GM12878 (cell line): ENCODE measurements around the gene ACSL1.

Source experiments
- ATF7 ChIP-seq: fragments of 450-650 bp; IDR thresholded peaks from 2 replicates; pipeline ENCODE4 v1.6.1; 2016; ENCODE audit warnings: low read depth, mild to moderate bottlenecking
- CTCF ChIP-seq, 3 experiments: IDR thresholded peaks in 2 of 3; conservative IDR thresholded peaks in 1 of 3; 2 replicates each; pipeline ENCODE4 v1.5.1; 2011; ENCODE audit warnings: low read depth in 3 of 3, low read length in 3 of 3, mild to moderate bottlenecking in 3 of 3, control low read depth in 2 of 3, moderate library complexity in 2 of 3, inconsistent platforms in 1 of 3, mixed read lengths in 1 of 3; ENCODE audit not compliant: control insufficient read depth in 2 of 3, insufficient read depth in 1 of 3; ENCODE audit errors: extremely low read depth in 1 of 3
- EZH2 ChIP-seq: IDR thresholded peaks from 2 replicates; pipeline ENCODE4 v1.6.1; 2012; ENCODE audit warnings: low read depth, mild to moderate bottlenecking, control low read depth, inconsistent platforms, low read length, borderline replicate concordance; ENCODE audit not compliant: control insufficient read depth
- MYC ChIP-seq: IDR thresholded peaks from 2 replicates; pipeline ENCODE4 v1.6.1; 2011; ENCODE audit warnings: mild to moderate bottlenecking, low read length, moderate library complexity, inconsistent platforms; ENCODE audit not compliant: insufficient read depth, insufficient replicate concordance, insufficient read length, severe bottlenecking
- NRF1 ChIP-seq: conservative IDR thresholded peaks from 2 replicates; pipeline ENCODE4 v1.6.1; 2011; ENCODE audit warnings: mild to moderate bottlenecking, low read depth, low read length, improper control_type of control experiment
- POLR2A ChIP-seq: IDR thresholded peaks from 2 replicates; pipeline ENCODE4 v1.6.1; 2011; ENCODE audit warnings: low read depth, mild to moderate bottlenecking, low read length
- ZNF24 ChIP-seq: fragments of 450-650 bp; IDR thresholded peaks from 2 replicates; pipeline ENCODE4 v1.6.1; 2017; ENCODE audit warnings: antibody characterized with exemption, mild to moderate bottlenecking
- TF ChIP-seq, protein P1 (sequence below): fragments of 450-650 bp; IDR thresholded peaks from 2 replicates; pipeline ENCODE4 v1.6.1; 2014; ENCODE audit warnings: mild to moderate bottlenecking

DNA sequence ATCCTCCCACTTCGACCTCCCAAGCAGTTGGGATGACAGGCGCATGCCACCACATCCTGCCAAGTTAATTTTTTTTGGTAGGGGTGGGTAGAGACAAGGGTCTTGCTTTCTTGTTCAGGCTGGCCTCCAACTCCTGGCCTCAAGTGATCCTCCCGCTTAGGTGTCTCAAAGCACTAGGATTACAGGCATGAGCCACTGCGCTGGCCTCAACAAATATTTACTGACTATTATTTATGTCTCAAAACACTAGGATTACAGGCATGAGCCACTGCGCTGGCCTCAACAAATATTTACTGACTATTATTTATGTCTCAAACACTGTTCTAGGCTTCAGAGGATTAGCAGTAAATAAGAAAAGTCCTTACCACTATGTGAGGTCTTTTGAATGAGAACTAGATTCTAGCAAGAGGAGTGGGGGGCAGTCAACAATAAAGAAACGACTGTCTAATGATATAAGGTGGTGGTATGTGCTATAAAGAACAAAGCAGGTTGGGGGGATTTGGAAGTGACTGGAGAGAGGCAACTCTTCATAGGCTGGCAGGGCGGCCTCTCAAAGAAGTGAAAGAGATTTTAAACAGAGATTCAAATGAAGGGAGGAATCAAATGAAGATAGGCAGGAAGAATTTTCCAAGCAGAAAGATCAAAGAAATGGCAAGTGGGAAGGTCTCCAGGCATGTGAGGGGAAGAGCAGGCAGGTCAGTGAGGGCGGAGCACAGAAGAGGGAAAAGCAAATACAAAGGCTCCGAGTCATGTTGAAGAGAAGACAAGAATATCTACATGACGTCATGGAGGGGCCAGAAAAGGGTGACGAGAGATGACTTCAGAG, 12.7 kb upstream of the ACSL1 start:
- TF ChIP-seq EZH2 = no peak
- no peak for TF ChIP-seq CTCF (IDR thresholded peaks at IDR 0.05 in 2 of 3, conservative IDR thresholded peaks at IDR 0.05 in 1 of 3; ENCODE audit: control insufficient read depth in 2 of 3, extremely low read depth in 1 of 3, insufficient read depth in 1 of 3, low read depth in 3 of 3, low read length in 3 of 3)
- TF ChIP-seq ZNF24 = no peak
- TF ChIP-seq, protein P1, sequence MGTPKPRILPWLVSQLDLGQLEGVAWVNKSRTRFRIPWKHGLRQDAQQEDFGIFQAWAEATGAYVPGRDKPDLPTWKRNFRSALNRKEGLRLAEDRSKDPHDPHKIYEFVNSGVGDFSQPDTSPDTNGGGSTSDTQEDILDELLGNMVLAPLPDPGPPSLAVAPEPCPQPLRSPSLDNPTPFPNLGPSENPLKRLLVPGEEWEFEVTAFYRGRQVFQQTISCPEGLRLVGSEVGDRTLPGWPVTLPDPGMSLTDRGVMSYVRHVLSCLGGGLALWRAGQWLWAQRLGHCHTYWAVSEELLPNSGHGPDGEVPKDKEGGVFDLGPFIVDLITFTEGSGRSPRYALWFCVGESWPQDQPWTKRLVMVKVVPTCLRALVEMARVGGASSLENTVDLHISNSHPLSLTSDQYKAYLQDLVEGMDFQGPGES = no peak
- TF ChIP-seq MYC = no peak
- TF ChIP-seq POLR2A = no peak
- TF ChIP-seq NRF1 = no peak
- TF ChIP-seq ATF7 = 0 out of 2 replicates have a peak, but pooled peaks have one; percentile 25
